Liver (tissue), 9 donors: Measurements from ENCODE around the gene CELSR1. TPM values are rescaled to one million over a fixed set of nuclear protein-coding genes. Genes with fewer than 3 reads are reported as not detected.

ENCODE experiments used
- DNase-seq: peaks from one replicate; pipeline ENCODE4 v3.0.0-alpha.2; 2017; ENCODE audit warnings: low spot score
- H3K27ac ChIP-seq, 2 donors: one replicate each; pipeline ENCODE4 v1.7.0; 2013; ENCODE audit warnings: inconsistent platforms in 2 of 2, low read length in 2 of 2, control low read depth in 1 of 2, low read depth in 1 of 2, mild to moderate bottlenecking in 1 of 2
- H3K27me3 ChIP-seq, 4 donors: one replicate each; pipeline versions ENCODE4 v1.6.1 to v1.7.0; 2013; ENCODE audit warnings: low read length in 3 of 4, inconsistent platforms in 1 of 4, mild to moderate bottlenecking in 1 of 4, moderate library complexity in 1 of 4; ENCODE audit not compliant: control insufficient read depth in 4 of 4, insufficient read depth in 4 of 4
- H3K36me3 ChIP-seq, 4 donors: one replicate each; pipeline versions ENCODE4 v1.6.1 to v1.7.0; 2013; ENCODE audit warnings: low read length in 3 of 4, mild to moderate bottlenecking in 3 of 4, low read depth in 1 of 4, moderate library complexity in 1 of 4; ENCODE audit not compliant: control insufficient read depth in 4 of 4, insufficient read depth in 3 of 4
- H3K4me1 ChIP-seq, 4 donors: one replicate each; pipeline versions ENCODE4 v1.6.1 to v1.7.0; 2013; ENCODE audit warnings: low read length in 3 of 4, mild to moderate bottlenecking in 3 of 4, moderate library complexity in 1 of 4; ENCODE audit not compliant: control insufficient read depth in 4 of 4, insufficient read depth in 4 of 4
- H3K4me3 ChIP-seq, 3 donors: one replicate each; pipeline versions ENCODE4 v1.6.1 to v1.7.0; 2013; ENCODE audit warnings: low read length in 3 of 3, control low read depth in 1 of 3, low read depth in 1 of 3, mild to moderate bottlenecking in 1 of 3
- H3K9ac ChIP-seq, 2 donors: one replicate each; pipeline ENCODE4 v1.7.0; 2013; ENCODE audit warnings: low read length in 2 of 2, mild to moderate bottlenecking in 2 of 2, moderate library complexity in 2 of 2, control low read depth in 1 of 2, low read depth in 1 of 2
- H3K9me3 ChIP-seq, 4 donors: one replicate each; pipeline versions ENCODE4 v1.6.1 to v1.7.0; 2013; ENCODE audit warnings: low read length in 3 of 4; ENCODE audit not compliant: control insufficient read depth in 4 of 4
- EGR1 ChIP-seq, 2 donors: IDR thresholded peaks; 2 replicates each; pipeline ENCODE4 v1.6.1; 2016 to 2018; ENCODE audit warnings: antibody characterized with exemption in 2 of 2, low read depth in 2 of 2
- FOXA1 ChIP-seq: IDR thresholded peaks from 2 replicates; pipeline ENCODE4 v1.6.1; 2016; ENCODE audit warnings: antibody characterized with exemption
- FOXA2 ChIP-seq: IDR thresholded peaks from 2 replicates; pipeline ENCODE4 v1.6.1; 2016; ENCODE audit warnings: antibody characterized with exemption
- GABPA ChIP-seq, 2 donors: IDR thresholded peaks in 1 of 2; conservative IDR thresholded peaks in 1 of 2; 2 replicates each; pipeline ENCODE4 v1.6.1; 2016; ENCODE audit warnings: antibody characterized with exemption in 2 of 2, mild to moderate bottlenecking in 1 of 2, moderate library complexity in 1 of 2
- HNF4A ChIP-seq, 2 donors: conservative IDR thresholded peaks; 2 replicates each; pipeline ENCODE4 v1.6.1; 2016; ENCODE audit warnings: antibody characterized with exemption in 2 of 2, mild to moderate bottlenecking in 2 of 2
- JUND ChIP-seq, 2 donors: IDR thresholded peaks; 2 replicates each; pipeline ENCODE4 v1.6.1; 2016; ENCODE audit warnings: antibody characterized with exemption in 2 of 2
- NR2F2 ChIP-seq: IDR thresholded peaks from 2 replicates; pipeline ENCODE4 v1.6.1; 2016; ENCODE audit warnings: antibody characterized with exemption
- RXRA ChIP-seq, 2 donors: IDR thresholded peaks; 2 replicates each; pipeline ENCODE4 v1.6.1; 2017 to 2018; ENCODE audit warnings: antibody characterized with exemption in 2 of 2, mild to moderate bottlenecking in 1 of 2
- SP1 ChIP-seq: IDR thresholded peaks from 2 replicates; pipeline ENCODE4 v1.6.1; 2018; ENCODE audit warnings: antibody characterized with exemption, mild to moderate bottlenecking
- YY1 ChIP-seq: IDR thresholded peaks from 2 replicates; pipeline ENCODE4 v1.6.1; 2016; ENCODE audit warnings: antibody characterized with exemption, mild to moderate bottlenecking
- WGBS: extraction: QIAGEN DNeasy Blood & Tissue Kit; methylation state at CpG from one replicate; pipeline ENCODE4 v1.1.7; 2013; 5-methylcytosine and 5-hydroxymethylcytosine counted together
- polyA plus RNA-seq, 2 donors: library from polyadenylated mRNA; stranded (reverse) in 1 of 2; unstranded in 1 of 2; fragments of 200-250 nt in 1 of 2; fragments of >200 nt in 1 of 2; fragmentation: Nextera tagmentation in 1 of 2; extraction: Ambion mirVana in 1 of 2; gene quantifications; one replicate each; pipeline versions ENCODE4 v1.2.1 to v1.2.3, GENCODE V29; 2013 to 2015
- total RNA-seq, 2 donors: library from RNA; depleted of rRNA; stranded (reverse); fragments of >200 nt; gene quantifications; one replicate each; pipeline ENCODE4 v1.2.3, GENCODE V29; 2014
- TF ChIP-seq, protein P1 (sequence below): IDR thresholded peaks from 2 replicates; pipeline ENCODE4 v1.6.1; 2016; ENCODE audit warnings: antibody characterized with exemption
- TF ChIP-seq, protein P2 (sequence below): IDR thresholded peaks from 2 replicates; pipeline ENCODE4 v1.6.1; 2016; ENCODE audit warnings: antibody characterized with exemption, mild to moderate bottlenecking
- TF ChIP-seq, protein P3 (sequence below): fragments of 150-350 bp; IDR thresholded peaks from 2 replicates; pipeline ENCODE4 v1.5.1; 2017; ENCODE audit warnings: improper control_type of control experiment, low read depth, low read length; ENCODE audit not compliant: missing input control
- donor health status: healthy.
- donor health status: healthy.
- donor health status: healthy.
- donor health status: healthy.
- donor health status: healthy.

Gene CELSR1
- total and polyA plus RNA-seq, 4 donors = 0.37 to 1.6 (median 1.3) TPM

DNA sequence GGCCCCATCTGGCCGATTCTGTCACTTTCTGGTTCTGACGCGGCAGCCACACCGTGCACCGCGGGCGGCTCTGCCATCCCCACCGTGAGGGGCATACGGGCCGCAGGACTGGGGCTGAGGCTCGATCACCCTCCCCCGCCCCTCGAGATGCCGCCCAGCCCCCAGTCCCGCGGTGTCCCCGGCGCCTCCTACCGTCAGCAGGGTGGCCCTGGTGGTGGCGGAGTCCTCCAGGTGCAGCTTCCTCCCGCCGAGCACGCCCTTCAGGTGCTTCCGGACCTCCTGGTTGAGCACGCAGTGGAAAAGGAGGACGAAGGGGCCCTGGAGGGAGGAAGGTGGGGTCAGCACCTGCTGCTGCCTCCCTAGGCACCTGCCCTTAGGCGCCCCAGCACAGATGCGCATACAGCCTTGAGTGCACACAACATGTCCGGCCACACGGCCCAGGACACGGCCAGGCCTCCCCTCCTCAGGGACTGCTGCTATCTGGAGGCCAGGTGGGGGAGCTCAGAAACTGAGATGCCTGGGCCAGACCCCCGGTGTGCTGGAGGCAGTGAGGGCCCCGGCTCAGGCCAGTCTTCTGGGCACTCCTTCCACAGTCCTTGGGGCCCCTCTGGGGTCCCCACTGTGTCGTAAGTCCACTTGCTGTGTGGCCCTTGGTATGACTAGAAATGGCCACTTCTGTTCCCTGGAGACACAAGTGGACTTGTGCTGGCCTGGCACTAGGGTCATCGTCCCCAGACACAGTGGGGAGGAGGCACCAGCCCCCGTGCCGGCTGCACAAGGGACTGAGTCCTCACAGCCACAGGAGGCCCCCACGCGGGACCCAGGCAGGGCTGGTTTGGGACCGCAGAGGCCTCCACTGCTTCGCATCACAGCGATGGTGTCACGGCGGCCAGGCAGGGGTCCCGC, 170.4 kb downstream of the CELSR1 start:
- DNase-seq = no peak
- Histone ChIP-seq H3K27ac (no peak overlapping the region), H3K4me1 (peaks cover 17 to 52% (median 40%) of the 10 kb centered on the region in 4 donors), H3K36me3 (no peaks in the 10 kb centered on the region), H3K9me3 (no peaks in the 10 kb centered on the region), H3K9ac (no peak overlapping the region), H3K27me3 (no peaks in the 10 kb centered on the region), H3K4me3 (no peak overlapping the region)
- no peak for TF ChIP-seq JUND (IDR thresholded peaks at IDR 0.05)
- TF ChIP-seq YY1 = no peak
- no peak for TF ChIP-seq FOXA1
- WGBS = 76% methylated on average over 45 of the region's 45 CpGs

DNA sequence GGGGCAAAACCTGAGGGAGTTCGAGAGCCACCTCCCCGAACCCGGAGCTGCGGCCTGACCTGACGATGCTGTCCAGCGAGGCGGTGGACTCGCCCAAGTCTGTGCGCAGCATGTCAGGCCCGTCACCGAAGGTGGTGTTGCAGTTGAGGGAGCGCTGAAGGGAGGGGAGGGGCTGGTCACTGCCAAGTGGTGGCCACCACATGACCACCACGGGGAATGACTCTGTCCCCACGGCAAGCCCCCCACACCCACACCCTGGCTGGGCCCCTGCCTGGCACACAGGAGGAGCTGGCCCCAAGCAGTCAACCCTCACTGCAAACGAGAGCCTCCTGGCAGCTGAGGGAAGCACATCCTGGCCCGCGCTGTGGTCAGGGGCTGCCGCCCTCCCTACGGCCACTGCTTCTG, 171.1 kb downstream of the CELSR1 start:
- H3K4me1 ChIP-seq = peaks cover 18 to 52% (median 39%) of the 10 kb centered on the region in 4 donors
- WGBS = 91% methylated on average over 19 of the region's 19 CpGs
- H3K27ac ChIP-seq = no peak overlapping the region
- no peak for DNase-seq
- H3K9me3 ChIP-seq = no peaks in the 10 kb centered on the region
- no peaks in the 10 kb centered on the region for H3K27me3 ChIP-seq
- no peak overlapping the region for H3K4me3 ChIP-seq
- no peaks in the 10 kb centered on the region for H3K36me3 ChIP-seq
- no peak overlapping the region for H3K9ac ChIP-seq
- TF ChIP-seq SP1 (no peak), EGR1 (IDR thresholded peaks at IDR 0.05; ENCODE audit: low read depth in 2 of 2) (no peak), FOXA2 (no peak), RXRA (IDR thresholded peaks at IDR 0.05) (no peak), YY1 (no peak), GABPA (IDR thresholded peaks at IDR 0.05 in 1 of 2, conservative IDR thresholded peaks at IDR 0.05 in 1 of 2) (no peak), HNF4A (conservative IDR thresholded peaks at IDR 0.05) (no peak), NR2F2 (no peak)
- TF ChIP-seq, protein P1, sequence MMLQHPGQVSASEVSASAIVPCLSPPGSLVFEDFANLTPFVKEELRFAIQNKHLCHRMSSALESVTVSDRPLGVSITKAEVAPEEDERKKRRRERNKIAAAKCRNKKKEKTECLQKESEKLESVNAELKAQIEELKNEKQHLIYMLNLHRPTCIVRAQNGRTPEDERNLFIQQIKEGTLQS = no peak
- TF ChIP-seq, protein P2, sequence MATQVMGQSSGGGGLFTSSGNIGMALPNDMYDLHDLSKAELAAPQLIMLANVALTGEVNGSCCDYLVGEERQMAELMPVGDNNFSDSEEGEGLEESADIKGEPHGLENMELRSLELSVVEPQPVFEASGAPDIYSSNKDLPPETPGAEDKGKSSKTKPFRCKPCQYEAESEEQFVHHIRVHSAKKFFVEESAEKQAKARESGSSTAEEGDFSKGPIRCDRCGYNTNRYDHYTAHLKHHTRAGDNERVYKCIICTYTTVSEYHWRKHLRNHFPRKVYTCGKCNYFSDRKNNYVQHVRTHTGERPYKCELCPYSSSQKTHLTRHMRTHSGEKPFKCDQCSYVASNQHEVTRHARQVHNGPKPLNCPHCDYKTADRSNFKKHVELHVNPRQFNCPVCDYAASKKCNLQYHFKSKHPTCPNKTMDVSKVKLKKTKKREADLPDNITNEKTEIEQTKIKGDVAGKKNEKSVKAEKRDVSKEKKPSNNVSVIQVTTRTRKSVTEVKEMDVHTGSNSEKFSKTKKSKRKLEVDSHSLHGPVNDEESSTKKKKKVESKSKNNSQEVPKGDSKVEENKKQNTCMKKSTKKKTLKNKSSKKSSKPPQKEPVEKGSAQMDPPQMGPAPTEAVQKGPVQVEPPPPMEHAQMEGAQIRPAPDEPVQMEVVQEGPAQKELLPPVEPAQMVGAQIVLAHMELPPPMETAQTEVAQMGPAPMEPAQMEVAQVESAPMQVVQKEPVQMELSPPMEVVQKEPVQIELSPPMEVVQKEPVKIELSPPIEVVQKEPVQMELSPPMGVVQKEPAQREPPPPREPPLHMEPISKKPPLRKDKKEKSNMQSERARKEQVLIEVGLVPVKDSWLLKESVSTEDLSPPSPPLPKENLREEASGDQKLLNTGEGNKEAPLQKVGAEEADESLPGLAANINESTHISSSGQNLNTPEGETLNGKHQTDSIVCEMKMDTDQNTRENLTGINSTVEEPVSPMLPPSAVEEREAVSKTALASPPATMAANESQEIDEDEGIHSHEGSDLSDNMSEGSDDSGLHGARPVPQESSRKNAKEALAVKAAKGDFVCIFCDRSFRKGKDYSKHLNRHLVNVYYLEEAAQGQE = no peak
- TF ChIP-seq, protein P3, sequence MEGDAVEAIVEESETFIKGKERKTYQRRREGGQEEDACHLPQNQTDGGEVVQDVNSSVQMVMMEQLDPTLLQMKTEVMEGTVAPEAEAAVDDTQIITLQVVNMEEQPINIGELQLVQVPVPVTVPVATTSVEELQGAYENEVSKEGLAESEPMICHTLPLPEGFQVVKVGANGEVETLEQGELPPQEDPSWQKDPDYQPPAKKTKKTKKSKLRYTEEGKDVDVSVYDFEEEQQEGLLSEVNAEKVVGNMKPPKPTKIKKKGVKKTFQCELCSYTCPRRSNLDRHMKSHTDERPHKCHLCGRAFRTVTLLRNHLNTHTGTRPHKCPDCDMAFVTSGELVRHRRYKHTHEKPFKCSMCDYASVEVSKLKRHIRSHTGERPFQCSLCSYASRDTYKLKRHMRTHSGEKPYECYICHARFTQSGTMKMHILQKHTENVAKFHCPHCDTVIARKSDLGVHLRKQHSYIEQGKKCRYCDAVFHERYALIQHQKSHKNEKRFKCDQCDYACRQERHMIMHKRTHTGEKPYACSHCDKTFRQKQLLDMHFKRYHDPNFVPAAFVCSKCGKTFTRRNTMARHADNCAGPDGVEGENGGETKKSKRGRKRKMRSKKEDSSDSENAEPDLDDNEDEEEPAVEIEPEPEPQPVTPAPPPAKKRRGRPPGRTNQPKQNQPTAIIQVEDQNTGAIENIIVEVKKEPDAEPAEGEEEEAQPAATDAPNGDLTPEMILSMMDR = no peak
